Measurements from ENCODE around the gene FOXP2.

FOXP2 gene

GRCh38 chr7:114650491-114650890 is 235.9 kb downstream of the FOXP2 start:
- no peak for DNase-seq (ENCODE audit: low read depth in 4 of 4, low spot score in 1 of 4)

- DNase-seq (ENCODE audit: low read depth in 4 of 4, low spot score in 1 of 4): no peak
Measured at GRCh38 chr7:114652041-114652440, 237.4 kb downstream of the FOXP2 start.

- no peak for DNase-seq (ENCODE audit: low read depth in 4 of 4, low spot score in 1 of 4)
Measured at GRCh38 chr7:114653364-114654088, 238.9 kb downstream of the FOXP2 start.

- no peak for DNase-seq (ENCODE audit: low read depth in 4 of 4, low spot score in 1 of 4)
Measured at GRCh38 chr7:114656466-114656865, 241.9 kb downstream of the FOXP2 start.

- no peak for DNase-seq (ENCODE audit: low read depth in 4 of 4, low spot score in 1 of 4)
Measured at GRCh38 chr7:114657279-114657678, 242.7 kb downstream of the FOXP2 start.

- DNase-seq (ENCODE audit: low read depth in 4 of 4, low spot score in 1 of 4): no peak
Measured at GRCh38 chr7:114658216-114658615, 243.6 kb downstream of the FOXP2 start.

- DNase-seq (ENCODE audit: low read depth in 4 of 4, low spot score in 1 of 4): no peak
Measured at GRCh38 chr7:114659409-114660125, 245.0 kb downstream of the FOXP2 start.

GRCh38 chr7:114660126-114660486 is 245.5 kb downstream of the FOXP2 start:
- DNase-seq (ENCODE audit: low read depth in 4 of 4, low spot score in 1 of 4): no peak

- DNase-seq (ENCODE audit: low read depth in 4 of 4, low spot score in 1 of 4): no peak
Measured at GRCh38 chr7:114660753-114661152, 246.1 kb downstream of the FOXP2 start.

- no peak for DNase-seq (ENCODE audit: low read depth in 4 of 4, low spot score in 1 of 4)
Measured at GRCh38 chr7:114662002-114662677, 247.5 kb downstream of the FOXP2 start.

GRCh38 chr7:114663502-114663901 is 248.9 kb downstream of the FOXP2 start:
- DNase-seq (ENCODE audit: low read depth in 4 of 4, low spot score in 1 of 4): no peak

- DNase-seq (ENCODE audit: low read depth in 4 of 4, low spot score in 1 of 4): no peak
Measured at GRCh38 chr7:114670676-114671075, 256.1 kb downstream of the FOXP2 start.

- no peak for DNase-seq (ENCODE audit: low read depth in 4 of 4, low spot score in 1 of 4)
Measured at GRCh38 chr7:114671563-114672123, 257.0 kb downstream of the FOXP2 start.

- no peak for DNase-seq (ENCODE audit: low read depth in 4 of 4, low spot score in 1 of 4)
Measured at GRCh38 chr7:114678116-114678515, 263.5 kb downstream of the FOXP2 start.

- no peak for DNase-seq (ENCODE audit: low read depth in 4 of 4, low spot score in 1 of 4)
Measured at GRCh38 chr7:114687238-114687637, 272.6 kb downstream of the FOXP2 start.

- DNase-seq (ENCODE audit: low read depth in 4 of 4, low spot score in 1 of 4): no peak
Measured at GRCh38 chr7:114688443-114689055, 273.9 kb downstream of the FOXP2 start.

- no peak for DNase-seq (ENCODE audit: low read depth in 4 of 4, low spot score in 1 of 4)
Measured at GRCh38 chr7:114689406-114689805, 274.8 kb downstream of the FOXP2 start.

GRCh38 chr7:114691605-114692004 is 277.0 kb downstream of the FOXP2 start:
- DNase-seq (ENCODE audit: low read depth in 4 of 4, low spot score in 1 of 4): no peak

GRCh38 chr7:114695182-114695581 is 280.6 kb downstream of the FOXP2 start:
- no peak for DNase-seq (ENCODE audit: low read depth in 4 of 4, low spot score in 1 of 4)

GRCh38 chr7:114700247-114700928 is 285.8 kb downstream of the FOXP2 start:
- DNase-seq (ENCODE audit: low read depth in 4 of 4, low spot score in 1 of 4): no peak

- no peak for DNase-seq (ENCODE audit: low read depth in 4 of 4, low spot score in 1 of 4)
Measured at GRCh38 chr7:114703677-114704076, 289.1 kb downstream of the FOXP2 start.

All from stimulated activated CD4-positive, alpha-beta T cell treated with anti-CD3 and anti-CD28 coated beads, Interleukin-1b, Interleukin-23, amount 100 ng/mL, for 24 hours (primary cell).